Stimulated activated CD8-positive, alpha-beta memory T cell treated with anti-CD3 and anti-CD28 coated beads, Interleukin-2, amount 100 ng/mL, for 48 hours (primary cell): Measurements from ENCODE around the gene CDC42EP4.

Experiments
- DNase-seq, 2 donors: peaks; one replicate each; pipeline ENCODE4 v3.0.0-alpha.2; 2020; ENCODE audit warnings: low read depth in 2 of 2

The CDC42EP4 gene

GRCh38 chr17:73300392-73300791, 11.4 kb downstream of the CDC42EP4 start:
- DNase-seq = no peak

- no peak for DNase-seq
These were observed 13.6 kb downstream of the CDC42EP4 start for GRCh38 chr17:73297934-73298861.

- no peak for DNase-seq
These were observed 18.3 kb downstream of the CDC42EP4 start for GRCh38 chr17:73293480-73293911.

GRCh38 chr17:73293031-73293430, 18.8 kb downstream of the CDC42EP4 start:
- DNase-seq = no peak

- DNase-seq = no peak
These were observed 19.7 kb downstream of the CDC42EP4 start for GRCh38 chr17:73292031-73292531.

- DNase-seq = no peak
These were observed 20.5 kb downstream of the CDC42EP4 start for GRCh38 chr17:73291260-73291801.

GRCh38 chr17:73290399-73291259, 21.2 kb downstream of the CDC42EP4 start:
- DNase-seq = no peak

- no peak for DNase-seq
These were observed 22.1 kb downstream of the CDC42EP4 start for GRCh38 chr17:73289549-73290254.

GRCh38 chr17:73288534-73289302, 23.1 kb downstream of the CDC42EP4 start:
- no peak for DNase-seq

GRCh38 chr17:73286863-73287296, 24.9 kb downstream of the CDC42EP4 start:
- DNase-seq = no peak

- DNase-seq = no peak
These were observed 25.6 kb downstream of the CDC42EP4 start for GRCh38 chr17:73285916-73286862.

- DNase-seq = no peak
These were observed 26.2 kb downstream of the CDC42EP4 start for GRCh38 chr17:73285603-73285908.

- no peak for DNase-seq
These were observed 26.7 kb downstream of the CDC42EP4 start for GRCh38 chr17:73284906-73285602.

- no peak for DNase-seq
These were observed 27.4 kb downstream of the CDC42EP4 start for GRCh38 chr17:73284354-73284753.

- no peak for DNase-seq
These were observed 27.9 kb downstream of the CDC42EP4 start for GRCh38 chr17:73283841-73284282.

- DNase-seq = no peak
These were observed 28.6 kb downstream of the CDC42EP4 start for GRCh38 chr17:73283250-73283649.

GRCh38 chr17:73282629-73283028, 29.2 kb downstream of the CDC42EP4 start:
- DNase-seq = no peak

- no peak for DNase-seq
These were observed 29.9 kb downstream of the CDC42EP4 start for GRCh38 chr17:73281928-73282327.

GRCh38 chr17:73280191-73280590, 31.6 kb downstream of the CDC42EP4 start:
- DNase-seq = no peak
